Activated naive CD8-positive, alpha-beta T cell (primary cell): ENCODE measurements around the gene F7.
"Not testable (repeated sequence)": the region's sequence is repeated elsewhere in the genome, so short reads cannot be mapped to it uniquely, and the experiment has no call there.

ENCODE experiments used
- H3K27ac Mint-ChIP-seq: one replicate; pipeline ENCODE4 v1.8.0; 2021; ENCODE audit warnings: mixed read lengths
- H3K27me3 Mint-ChIP-seq: one replicate; pipeline ENCODE4 v1.8.0; 2021; ENCODE audit warnings: mixed read lengths
- H3K36me3 Mint-ChIP-seq: one replicate; pipeline ENCODE4 v1.8.0; 2021; ENCODE audit warnings: mixed read lengths
- H3K4me1 Mint-ChIP-seq: one replicate; pipeline ENCODE4 v1.8.0; 2021; ENCODE audit warnings: low read depth, mixed read lengths
- H3K4me3 Mint-ChIP-seq: one replicate; pipeline ENCODE4 v1.8.0; 2021; ENCODE audit warnings: mild to moderate bottlenecking, mixed read lengths
- H3K9me3 Mint-ChIP-seq: one replicate; pipeline ENCODE4 v1.8.0; 2021; ENCODE audit warnings: low read depth, mixed read lengths

The F7 gene

GRCh38 chr13:113078902-113079780 lies 26.4 kb upstream of the F7 start:
- H3K36me3 Mint-ChIP-seq: no peaks in the 10 kb centered on the region
- no peak overlapping the region for H3K4me3 Mint-ChIP-seq
- H3K27me3 Mint-ChIP-seq: no peaks in the 10 kb centered on the region
- H3K27ac Mint-ChIP-seq: no peak overlapping the region
- H3K9me3 Mint-ChIP-seq: no peaks in the 10 kb centered on the region
- no peaks in the 10 kb centered on the region for H3K4me1 Mint-ChIP-seq

- H3K27me3 Mint-ChIP-seq, H3K36me3 Mint-ChIP-seq, H3K27ac Mint-ChIP-seq, H3K4me3 Mint-ChIP-seq, H3K9me3 Mint-ChIP-seq, H3K4me1 Mint-ChIP-seq: not testable (repeated sequence)
Observed at GRCh38 chr13:113079781-113080080, 25.9 kb upstream of the F7 start.

- Mint-ChIP-seq H3K4me1 (no peaks in the 10 kb centered on the region), H3K36me3 (no peaks in the 10 kb centered on the region), H3K9me3 (no peaks in the 10 kb centered on the region), H3K27me3 (no peaks in the 10 kb centered on the region), H3K27ac (no peak overlapping the region), H3K4me3 (no peak overlapping the region)
Observed at GRCh38 chr13:113080361-113080831, 25.2 kb upstream of the F7 start.

- Mint-ChIP-seq H3K36me3 (no peaks in the 10 kb centered on the region), H3K4me3 (no peak overlapping the region), H3K27me3 (no peaks in the 10 kb centered on the region), H3K4me1 (no peaks in the 10 kb centered on the region), H3K9me3 (no peaks in the 10 kb centered on the region), H3K27ac (no peak overlapping the region)
Observed at GRCh38 chr13:113080901-113081521, 24.6 kb upstream of the F7 start.

- no peaks in the 10 kb centered on the region for H3K9me3 Mint-ChIP-seq
- H3K4me1 Mint-ChIP-seq: no peaks in the 10 kb centered on the region
- no peak overlapping the region for H3K4me3 Mint-ChIP-seq
- H3K27ac Mint-ChIP-seq: no peak overlapping the region
- H3K27me3 Mint-ChIP-seq: no peaks in the 10 kb centered on the region
- H3K36me3 Mint-ChIP-seq: no peaks in the 10 kb centered on the region
Observed at GRCh38 chr13:113082198-113083021, 23.2 kb upstream of the F7 start.

GRCh38 chr13:113083022-113083373 lies 22.6 kb upstream of the F7 start:
- no peak overlapping the region for H3K4me3 Mint-ChIP-seq
- no peak overlapping the region for H3K27ac Mint-ChIP-seq
- H3K27me3 Mint-ChIP-seq: no peaks in the 10 kb centered on the region
- H3K4me1 Mint-ChIP-seq: no peaks in the 10 kb centered on the region
- H3K9me3 Mint-ChIP-seq: no peaks in the 10 kb centered on the region
- no peaks in the 10 kb centered on the region for H3K36me3 Mint-ChIP-seq

- no peak overlapping the region for H3K4me3 Mint-ChIP-seq
- H3K9me3 Mint-ChIP-seq: no peaks in the 10 kb centered on the region
- H3K27ac Mint-ChIP-seq: no peak overlapping the region
- H3K36me3 Mint-ChIP-seq: no peaks in the 10 kb centered on the region
- H3K27me3 Mint-ChIP-seq: no peaks in the 10 kb centered on the region
- no peaks in the 10 kb centered on the region for H3K4me1 Mint-ChIP-seq
Observed at GRCh38 chr13:113083402-113084061, 22.1 kb upstream of the F7 start.

- Mint-ChIP-seq H3K4me3 (no peak overlapping the region), H3K27ac (no peak overlapping the region), H3K27me3 (no peaks in the 10 kb centered on the region), H3K9me3 (no peaks in the 10 kb centered on the region), H3K4me1 (no peaks in the 10 kb centered on the region), H3K36me3 (no peaks in the 10 kb centered on the region)
Observed at GRCh38 chr13:113084094-113084942, 21.3 kb upstream of the F7 start.

GRCh38 chr13:113084943-113085540 lies 20.5 kb upstream of the F7 start:
- Mint-ChIP-seq H3K36me3 (no peaks in the 10 kb centered on the region), H3K9me3 (no peaks in the 10 kb centered on the region), H3K27me3 (no peaks in the 10 kb centered on the region), H3K4me1 (no peaks in the 10 kb centered on the region), H3K4me3 (no peak overlapping the region), H3K27ac (no peak overlapping the region)

- H3K4me3 Mint-ChIP-seq: no peak overlapping the region
- no peaks in the 10 kb centered on the region for H3K36me3 Mint-ChIP-seq
- no peak overlapping the region for H3K27ac Mint-ChIP-seq
- no peaks in the 10 kb centered on the region for H3K9me3 Mint-ChIP-seq
- no peaks in the 10 kb centered on the region for H3K4me1 Mint-ChIP-seq
- no peaks in the 10 kb centered on the region for H3K27me3 Mint-ChIP-seq
Observed at GRCh38 chr13:113086031-113086750, 19.4 kb upstream of the F7 start.

- Mint-ChIP-seq H3K36me3 (no peaks in the 10 kb centered on the region), H3K27ac (no peak overlapping the region), H3K4me3 (no peak overlapping the region), H3K4me1 (no peaks in the 10 kb centered on the region), H3K9me3 (no peaks in the 10 kb centered on the region), H3K27me3 (no peaks in the 10 kb centered on the region)
Observed at GRCh38 chr13:113086991-113087922, 18.3 kb upstream of the F7 start.

GRCh38 chr13:113087923-113088690 lies 17.5 kb upstream of the F7 start:
- H3K4me3 Mint-ChIP-seq: no peak overlapping the region
- no peaks in the 10 kb centered on the region for H3K36me3 Mint-ChIP-seq
- no peak overlapping the region for H3K27ac Mint-ChIP-seq
- H3K27me3 Mint-ChIP-seq: no peaks in the 10 kb centered on the region
- H3K9me3 Mint-ChIP-seq: no peaks in the 10 kb centered on the region
- H3K4me1 Mint-ChIP-seq: no peaks in the 10 kb centered on the region
